Measurements from ENCODE around the gene PLCB1.
A peak's percentile ranks its signal among the peaks of the same experiment; 100 is the strongest.
"Not testable (repeated sequence)": the region's sequence is repeated elsewhere in the genome, so short reads cannot be mapped to it uniquely, and the experiment has no call there.

PLCB1 gene

GRCh38 chr20:8428988-8429387 lies 296.9 kb downstream of the PLCB1 start:
- H3K27ac ChIP-seq (ENCODE audit: low read depth, low read length): no peak overlapping the region
- no peak overlapping the region for H3K4me3 ChIP-seq (ENCODE audit: low read depth in 1 of 2, low read length in 2 of 2)
- no peaks in the 10 kb centered on the region for H3K36me3 ChIP-seq (ENCODE audit: insufficient read depth, low read length)
- peaks cover 60% of the 10 kb centered on the region for H3K4me1 ChIP-seq (ENCODE audit: insufficient read depth, low read length)
- no peaks in the 10 kb centered on the region for H3K27me3 ChIP-seq (ENCODE audit: control insufficient read depth in 1 of 2, insufficient read depth in 2 of 2, low read length in 2 of 2)
- no peak overlapping the region for H3K9ac ChIP-seq (ENCODE audit: low read length)
- no peaks in the 10 kb centered on the region for H3K9me3 ChIP-seq (ENCODE audit: low read length)

GRCh38 chr20:8431538-8432434 lies 299.7 kb downstream of the PLCB1 start:
- H3K4me3 ChIP-seq (ENCODE audit: low read depth in 1 of 2, low read length in 2 of 2): peak overlapping the region in 1 of 2 donors; percentile 17
- H3K4me1 ChIP-seq (ENCODE audit: insufficient read depth, low read length): peaks cover 40% of the 10 kb centered on the region
- peak overlapping the region; percentile 74 for H3K27ac ChIP-seq (ENCODE audit: low read depth, low read length)

GRCh38 chr20:8432435-8433148 lies 300.5 kb downstream of the PLCB1 start:
- Histone ChIP-seq H3K27me3 (ENCODE audit: control insufficient read depth in 1 of 2, insufficient read depth in 2 of 2, low read length in 2 of 2) (no peaks in the 10 kb centered on the region), H3K9me3 (ENCODE audit: low read length) (no peaks in the 10 kb centered on the region), H3K4me1 (ENCODE audit: insufficient read depth, low read length) (peaks cover 40% of the 10 kb centered on the region), H3K36me3 (ENCODE audit: insufficient read depth, low read length) (no peaks in the 10 kb centered on the region), H3K4me3 (ENCODE audit: low read depth in 1 of 2, low read length in 2 of 2) (peak overlapping the region in 1 of 2 donors; percentile 17), H3K9ac (ENCODE audit: low read length) (no peak overlapping the region), H3K27ac (ENCODE audit: low read depth, low read length) (peak overlapping the region; percentile 74)

More at GRCh38 chr20:8431538-8432434, 299.7 kb downstream of the PLCB1 start:
- Histone ChIP-seq H3K27me3 (ENCODE audit: control insufficient read depth in 1 of 2, insufficient read depth in 2 of 2, low read length in 2 of 2) (no peaks in the 10 kb centered on the region), H3K36me3 (ENCODE audit: insufficient read depth, low read length) (no peaks in the 10 kb centered on the region), H3K9me3 (ENCODE audit: low read length) (no peaks in the 10 kb centered on the region), H3K9ac (ENCODE audit: low read length) (no peak overlapping the region)

- Histone ChIP-seq H3K9me3 (ENCODE audit: low read length) (no peaks in the 10 kb centered on the region), H3K4me3 (ENCODE audit: low read depth in 1 of 2, low read length in 2 of 2) (no peak overlapping the region), H3K4me1 (ENCODE audit: insufficient read depth, low read length) (peaks cover 40% of the 10 kb centered on the region), H3K27ac (ENCODE audit: low read depth, low read length) (no peak overlapping the region), H3K27me3 (ENCODE audit: control insufficient read depth in 1 of 2, insufficient read depth in 2 of 2, low read length in 2 of 2) (no peaks in the 10 kb centered on the region), H3K9ac (ENCODE audit: low read length) (no peak overlapping the region), H3K36me3 (ENCODE audit: insufficient read depth, low read length) (no peaks in the 10 kb centered on the region)
Observed at GRCh38 chr20:8433291-8433690, 301.2 kb downstream of the PLCB1 start.

GRCh38 chr20:8434326-8434876 lies 302.3 kb downstream of the PLCB1 start:
- no peak overlapping the region for H3K27ac ChIP-seq (ENCODE audit: low read depth, low read length)
- no peak overlapping the region for H3K9ac ChIP-seq (ENCODE audit: low read length)
- H3K4me3 ChIP-seq (ENCODE audit: low read depth in 1 of 2, low read length in 2 of 2): no peak overlapping the region
- no peaks in the 10 kb centered on the region for H3K36me3 ChIP-seq (ENCODE audit: insufficient read depth, low read length)
- H3K27me3 ChIP-seq (ENCODE audit: control insufficient read depth in 1 of 2, insufficient read depth in 2 of 2, low read length in 2 of 2): no peaks in the 10 kb centered on the region
- no peaks in the 10 kb centered on the region for H3K9me3 ChIP-seq (ENCODE audit: low read length)
- peaks cover 51% of the 10 kb centered on the region for H3K4me1 ChIP-seq (ENCODE audit: insufficient read depth, low read length)

GRCh38 chr20:8435285-8436035 lies 303.4 kb downstream of the PLCB1 start:
- Histone ChIP-seq H3K4me3 (ENCODE audit: low read depth in 1 of 2, low read length in 2 of 2) (no peak overlapping the region), H3K9ac (ENCODE audit: low read length) (no peak overlapping the region), H3K27ac (ENCODE audit: low read depth, low read length) (no peak overlapping the region), H3K9me3 (ENCODE audit: low read length) (no peaks in the 10 kb centered on the region), H3K27me3 (ENCODE audit: control insufficient read depth in 1 of 2, insufficient read depth in 2 of 2, low read length in 2 of 2) (no peaks in the 10 kb centered on the region), H3K4me1 (ENCODE audit: insufficient read depth, low read length) (peaks cover 43% of the 10 kb centered on the region), H3K36me3 (ENCODE audit: insufficient read depth, low read length) (no peaks in the 10 kb centered on the region)

GRCh38 chr20:8436938-8437337 lies 304.9 kb downstream of the PLCB1 start:
- H3K27ac ChIP-seq (ENCODE audit: low read depth, low read length); H3K9ac ChIP-seq (ENCODE audit: low read length); H3K27me3 ChIP-seq (ENCODE audit: control insufficient read depth in 1 of 2, insufficient read depth in 2 of 2, low read length in 2 of 2); H3K9me3 ChIP-seq (ENCODE audit: low read length); H3K4me3 ChIP-seq (ENCODE audit: low read depth in 1 of 2, low read length in 2 of 2); H3K36me3 ChIP-seq (ENCODE audit: insufficient read depth, low read length): not testable (repeated sequence)
- peaks cover 31% of the 10 kb centered on the region for H3K4me1 ChIP-seq (ENCODE audit: insufficient read depth, low read length)

GRCh38 chr20:8438748-8439147 lies 306.7 kb downstream of the PLCB1 start:
- Histone ChIP-seq H3K4me3 (ENCODE audit: low read depth in 1 of 2, low read length in 2 of 2) (no peak overlapping the region), H3K9me3 (ENCODE audit: low read length) (no peaks in the 10 kb centered on the region)

GRCh38 chr20:8443464-8444072 lies 311.5 kb downstream of the PLCB1 start:
- H3K9ac ChIP-seq (ENCODE audit: low read length): no peak overlapping the region
- H3K9me3 ChIP-seq (ENCODE audit: low read length): no peaks in the 10 kb centered on the region
- H3K4me3 ChIP-seq (ENCODE audit: low read depth in 1 of 2, low read length in 2 of 2): no peak overlapping the region
- H3K27ac ChIP-seq (ENCODE audit: low read depth, low read length): no peak overlapping the region
- H3K27me3 ChIP-seq (ENCODE audit: control insufficient read depth in 1 of 2, insufficient read depth in 2 of 2, low read length in 2 of 2): no peaks in the 10 kb centered on the region
- H3K36me3 ChIP-seq (ENCODE audit: insufficient read depth, low read length): no peaks in the 10 kb centered on the region
- H3K4me1 ChIP-seq (ENCODE audit: insufficient read depth, low read length): peaks cover 8% of the 10 kb centered on the region

More at GRCh38 chr20:8438748-8439147, 306.7 kb downstream of the PLCB1 start:
- Histone ChIP-seq H3K4me1 (ENCODE audit: insufficient read depth, low read length) (peaks cover 13% of the 10 kb centered on the region), H3K27me3 (ENCODE audit: control insufficient read depth in 1 of 2, insufficient read depth in 2 of 2, low read length in 2 of 2) (no peaks in the 10 kb centered on the region), H3K27ac (ENCODE audit: low read depth, low read length) (no peak overlapping the region), H3K9ac (ENCODE audit: low read length) (no peak overlapping the region), H3K36me3 (ENCODE audit: insufficient read depth, low read length) (no peaks in the 10 kb centered on the region)

GRCh38 chr20:8447262-8448120 lies 315.4 kb downstream of the PLCB1 start:
- H3K4me1 ChIP-seq (ENCODE audit: insufficient read depth, low read length): no peaks in the 10 kb centered on the region
- no peak overlapping the region for H3K9ac ChIP-seq (ENCODE audit: low read length)
- H3K27ac ChIP-seq (ENCODE audit: low read depth, low read length): no peak overlapping the region
- H3K27me3 ChIP-seq (ENCODE audit: control insufficient read depth in 1 of 2, insufficient read depth in 2 of 2, low read length in 2 of 2): no peaks in the 10 kb centered on the region
- no peaks in the 10 kb centered on the region for H3K36me3 ChIP-seq (ENCODE audit: insufficient read depth, low read length)
- H3K4me3 ChIP-seq (ENCODE audit: low read depth in 1 of 2, low read length in 2 of 2): no peak overlapping the region
- H3K9me3 ChIP-seq (ENCODE audit: low read length): no peaks in the 10 kb centered on the region

Data from muscle layer of colon (tissue), 2 donors.